ENCODE results near the gene CFD. TPM values are rescaled to one million over a fixed set of nuclear protein-coding genes. Genes with fewer than 3 reads are reported as not detected.

The CFD gene
- total RNA-seq, 1 donor from 2014 or later: 5.2 TPM

DNA sequence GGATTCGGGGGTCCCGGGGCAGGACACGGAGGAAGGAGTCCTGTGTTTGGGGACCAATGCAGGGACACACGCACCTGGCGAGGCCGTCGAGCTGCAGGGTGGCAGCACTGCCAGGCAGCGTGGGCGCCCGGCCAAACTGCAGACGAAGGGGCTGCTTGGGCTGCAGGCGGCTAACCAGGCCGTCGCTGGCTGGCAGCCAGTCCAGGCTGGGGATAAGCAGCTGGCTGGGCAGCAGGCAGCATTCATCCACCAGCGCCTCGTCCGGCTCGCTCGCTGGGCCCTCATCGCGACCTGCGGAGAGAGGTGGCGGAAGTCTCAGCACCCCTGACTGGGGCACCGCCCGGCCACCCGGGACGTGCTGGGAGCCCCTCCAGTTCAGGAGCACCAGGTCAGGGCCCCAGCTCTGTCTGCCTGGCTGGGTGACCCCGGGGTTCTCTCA lies 11.5 kb downstream of the CFD start:
- no peak for DNase-seq (ENCODE audit: low read depth)
- no peak overlapping the region for H3K4me3 ChIP-seq (ENCODE audit: low read depth, low read length)
- TF ChIP-seq, protein P1, sequence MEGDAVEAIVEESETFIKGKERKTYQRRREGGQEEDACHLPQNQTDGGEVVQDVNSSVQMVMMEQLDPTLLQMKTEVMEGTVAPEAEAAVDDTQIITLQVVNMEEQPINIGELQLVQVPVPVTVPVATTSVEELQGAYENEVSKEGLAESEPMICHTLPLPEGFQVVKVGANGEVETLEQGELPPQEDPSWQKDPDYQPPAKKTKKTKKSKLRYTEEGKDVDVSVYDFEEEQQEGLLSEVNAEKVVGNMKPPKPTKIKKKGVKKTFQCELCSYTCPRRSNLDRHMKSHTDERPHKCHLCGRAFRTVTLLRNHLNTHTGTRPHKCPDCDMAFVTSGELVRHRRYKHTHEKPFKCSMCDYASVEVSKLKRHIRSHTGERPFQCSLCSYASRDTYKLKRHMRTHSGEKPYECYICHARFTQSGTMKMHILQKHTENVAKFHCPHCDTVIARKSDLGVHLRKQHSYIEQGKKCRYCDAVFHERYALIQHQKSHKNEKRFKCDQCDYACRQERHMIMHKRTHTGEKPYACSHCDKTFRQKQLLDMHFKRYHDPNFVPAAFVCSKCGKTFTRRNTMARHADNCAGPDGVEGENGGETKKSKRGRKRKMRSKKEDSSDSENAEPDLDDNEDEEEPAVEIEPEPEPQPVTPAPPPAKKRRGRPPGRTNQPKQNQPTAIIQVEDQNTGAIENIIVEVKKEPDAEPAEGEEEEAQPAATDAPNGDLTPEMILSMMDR (conservative IDR thresholded peaks at IDR 0.05; ENCODE audit: low read depth, low read length): no peak

DNA sequence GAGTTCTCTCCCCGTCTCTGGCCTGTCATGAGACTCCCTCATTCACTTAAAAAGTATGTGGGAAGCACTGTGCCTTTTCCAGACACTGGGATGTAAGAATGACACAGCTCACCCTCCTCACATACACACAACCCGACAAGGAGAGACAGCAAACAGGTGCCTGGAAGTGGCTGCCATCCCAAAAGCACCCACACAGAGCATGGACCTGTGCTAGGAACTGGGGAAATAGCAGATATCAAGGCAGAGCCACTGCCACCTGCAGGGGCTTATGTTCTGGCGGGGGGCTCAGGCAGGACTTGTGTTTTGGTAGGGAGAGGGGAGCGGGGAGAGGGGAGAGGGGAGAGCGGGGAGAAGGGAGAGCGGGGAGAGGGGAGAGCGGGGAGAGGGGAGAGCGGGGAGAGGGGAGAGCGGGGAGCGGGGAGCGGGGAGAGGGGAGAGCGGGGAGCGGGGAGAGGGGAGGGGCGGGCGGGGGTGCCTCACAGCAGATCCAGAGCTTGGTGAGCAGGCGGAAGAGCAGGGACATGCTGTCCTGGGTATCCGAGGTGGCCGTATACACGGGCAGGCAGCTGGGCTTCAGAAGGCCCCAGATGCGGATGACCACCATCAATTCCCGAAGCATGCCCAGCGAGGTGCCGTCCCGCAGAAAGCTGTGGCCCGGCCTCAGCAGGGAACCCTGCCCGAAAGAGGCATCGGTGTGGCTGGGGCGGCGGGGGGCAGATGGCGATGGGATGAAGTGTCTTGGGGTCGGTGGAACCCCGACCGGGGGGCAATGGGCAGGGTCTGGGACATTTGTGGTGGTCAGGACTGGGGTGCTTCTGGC lies 12.2 kb downstream of the CFD start:
- no peak overlapping the region for H3K4me3 ChIP-seq (ENCODE audit: low read depth, low read length)

DNA sequence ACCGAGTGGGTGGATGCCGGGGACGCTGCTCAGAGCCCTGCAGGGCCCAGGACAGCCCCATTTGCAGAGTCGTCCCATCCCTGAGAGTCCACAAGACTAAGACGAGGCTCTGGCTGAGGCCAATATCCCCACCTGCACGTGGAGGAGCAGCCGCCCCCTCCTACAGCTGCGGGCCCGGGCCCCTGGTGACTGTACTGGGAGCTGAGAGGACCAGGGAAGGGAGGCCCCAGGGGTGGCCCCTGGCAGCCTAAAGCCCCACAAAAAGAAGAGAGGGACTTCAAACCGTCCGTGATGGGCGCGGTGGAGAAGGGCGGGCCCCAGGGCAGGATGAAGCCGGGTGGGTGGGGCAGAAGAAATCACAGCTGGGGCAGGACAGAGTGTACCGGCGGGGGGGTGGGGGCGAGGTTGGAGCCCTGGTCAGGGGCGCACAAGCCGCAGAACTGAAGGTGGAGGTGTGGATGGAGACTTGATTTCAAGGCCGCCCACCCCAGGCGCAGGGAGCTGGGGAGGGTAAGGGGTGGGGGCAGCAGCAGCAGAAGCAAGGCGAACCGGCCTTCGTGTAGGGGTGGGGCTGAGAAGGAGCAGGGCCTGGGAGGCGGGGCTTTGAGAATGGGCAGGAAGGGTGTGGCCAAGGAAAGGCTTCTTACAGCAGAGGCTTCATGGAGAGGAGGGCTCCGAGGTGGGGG lies 12.9 kb downstream of the CFD start:
- DNase-seq (ENCODE audit: low read depth): no peak
- TF ChIP-seq, protein P1 (conservative IDR thresholded peaks at IDR 0.05; ENCODE audit: low read depth, low read length): no peak
- no peak overlapping the region for H3K4me3 ChIP-seq (ENCODE audit: low read depth, low read length)

More for the DNA sequence above, 12.2 kb downstream of the CFD start:
- TF ChIP-seq, protein P1 (conservative IDR thresholded peaks at IDR 0.05; ENCODE audit: low read depth, low read length): no peak
- no peak for DNase-seq (ENCODE audit: low read depth)

DNA sequence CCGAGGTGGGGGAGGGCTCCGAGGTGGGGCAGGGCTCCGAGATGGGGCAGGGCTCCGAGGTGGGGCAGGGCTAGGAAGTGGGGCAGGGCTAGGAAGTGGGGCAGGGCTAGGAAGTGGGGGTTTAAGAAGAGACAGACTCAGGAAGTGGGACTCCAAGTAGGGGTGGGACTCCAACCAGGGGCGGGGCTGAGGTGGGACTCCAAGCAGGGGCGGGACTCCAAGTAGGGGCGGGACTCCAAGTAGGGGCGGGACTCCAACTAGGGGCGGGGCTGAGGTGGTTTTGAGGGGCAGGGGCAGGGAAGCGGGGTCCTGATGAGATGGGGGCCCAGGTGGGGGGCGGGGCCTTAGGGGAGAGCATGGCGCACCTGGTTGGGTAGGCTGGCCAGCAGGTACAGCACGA lies 13.6 kb downstream of the CFD start:
- no peak for DNase-seq (ENCODE audit: low read depth)
- TF ChIP-seq, protein P1 (conservative IDR thresholded peaks at IDR 0.05; ENCODE audit: low read depth, low read length): no peak

DNA sequence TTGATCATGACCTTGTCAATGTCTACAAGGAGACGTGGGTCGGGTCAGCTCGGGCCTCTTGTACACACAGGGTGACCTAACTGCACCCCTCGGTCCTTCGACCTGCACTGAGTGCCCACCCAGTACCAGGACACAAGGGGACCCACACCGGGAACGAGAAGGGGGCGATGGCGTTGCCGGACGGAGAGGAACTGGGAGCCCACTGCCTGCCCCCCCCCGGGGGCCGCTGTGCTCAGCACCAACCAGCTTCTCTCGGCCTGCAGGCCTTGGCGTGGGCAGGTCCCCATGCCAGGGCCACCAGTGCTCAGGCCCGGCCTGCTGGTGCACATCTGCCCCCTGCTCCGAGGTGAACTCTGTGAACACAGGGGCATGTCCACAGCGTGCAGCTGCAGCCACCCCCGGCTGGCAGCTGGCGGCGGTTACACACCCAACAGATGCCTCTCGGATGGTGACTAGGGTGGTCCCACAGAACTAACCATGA lies 14.1 kb downstream of the CFD start:
- TF ChIP-seq, protein P1 (conservative IDR thresholded peaks at IDR 0.05; ENCODE audit: low read depth, low read length): no peak
- DNase-seq (ENCODE audit: low read depth): no peak
- H3K4me3 ChIP-seq (ENCODE audit: low read depth, low read length): no peak overlapping the region

More for the DNA sequence above, 13.6 kb downstream of the CFD start:
- H3K4me3 ChIP-seq (ENCODE audit: low read depth, low read length): no peak overlapping the region

- H3K4me3 ChIP-seq (ENCODE audit: low read depth, low read length): no peak overlapping the region
- no peak for DNase-seq (ENCODE audit: low read depth)
- TF ChIP-seq, protein P1 (conservative IDR thresholded peaks at IDR 0.05; ENCODE audit: low read depth, low read length): no peak
Observed at GRCh38 chr19:875265-875879, 15.9 kb downstream of the CFD start.
